Stimulated activated CD8-positive, alpha-beta memory T cell treated with anti-CD3 and anti-CD28 coated beads, Interleukin-12 subunit alpha, Interleukin-12 subunit beta, amount 100 ng/mL, for 24 hours (primary cell): ENCODE data around the gene C6orf141.

Source experiments
- DNase-seq: peaks from one replicate; pipeline ENCODE4 v3.0.0-alpha.2; 2020; ENCODE audit errors: extremely low read depth

C6orf141 gene

DNA sequence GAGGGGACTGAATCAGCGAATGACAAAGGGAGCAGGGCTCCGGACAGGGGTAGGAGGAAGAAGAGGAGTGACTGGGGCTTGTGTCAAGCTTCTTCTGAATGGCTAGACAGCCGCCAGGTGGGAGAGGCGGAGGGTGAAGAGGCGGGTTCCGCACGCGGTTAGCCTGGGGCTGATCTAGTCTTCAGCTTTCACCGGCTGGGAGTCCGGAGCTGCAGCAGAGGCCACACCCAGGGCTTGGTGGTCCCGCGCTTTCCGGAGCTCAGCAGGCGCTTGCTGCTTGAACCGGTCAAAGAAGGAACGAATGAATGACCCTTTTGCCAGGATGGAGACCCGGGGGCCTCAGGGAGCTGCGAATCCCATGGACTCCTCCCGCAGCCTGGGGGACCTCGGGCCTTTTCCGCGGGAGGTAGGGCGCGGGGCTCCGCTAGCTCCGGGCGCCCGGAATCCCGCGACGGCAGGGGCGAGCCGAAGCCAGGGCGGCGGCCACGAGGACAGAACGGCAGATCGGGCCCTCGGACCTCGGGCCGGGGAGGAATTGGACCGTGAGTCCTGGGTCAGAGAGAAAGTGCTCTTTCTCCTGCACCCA is at the start of gene C6orf141:
TSS of gene C6orf141 (plus strand) at position 177 of the 586 bp plus-strand sequence. CDS start at position 302, 125 bp downstream.
- DNase-seq = no peak

DNA sequence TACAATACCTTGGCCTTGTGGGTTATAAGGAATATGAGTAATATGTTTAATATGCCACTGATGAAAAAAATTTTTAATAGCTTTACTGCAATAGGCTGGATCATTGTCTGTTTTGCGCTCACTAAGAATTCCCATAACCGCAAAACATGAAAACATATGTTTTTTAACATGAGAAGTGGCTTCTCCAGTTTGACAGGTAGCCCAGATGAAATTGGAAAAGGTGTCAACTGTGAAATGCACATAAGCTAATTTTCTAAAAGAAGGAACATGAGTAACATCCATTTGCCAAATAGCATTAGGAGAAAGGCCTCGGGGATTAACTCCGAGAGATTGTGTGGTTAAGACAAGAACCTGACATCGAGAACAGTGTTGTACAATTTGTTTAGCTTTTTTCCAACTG is 45.8 kb upstream of the C6orf141 start:
- DNase-seq = no peak

DNA sequence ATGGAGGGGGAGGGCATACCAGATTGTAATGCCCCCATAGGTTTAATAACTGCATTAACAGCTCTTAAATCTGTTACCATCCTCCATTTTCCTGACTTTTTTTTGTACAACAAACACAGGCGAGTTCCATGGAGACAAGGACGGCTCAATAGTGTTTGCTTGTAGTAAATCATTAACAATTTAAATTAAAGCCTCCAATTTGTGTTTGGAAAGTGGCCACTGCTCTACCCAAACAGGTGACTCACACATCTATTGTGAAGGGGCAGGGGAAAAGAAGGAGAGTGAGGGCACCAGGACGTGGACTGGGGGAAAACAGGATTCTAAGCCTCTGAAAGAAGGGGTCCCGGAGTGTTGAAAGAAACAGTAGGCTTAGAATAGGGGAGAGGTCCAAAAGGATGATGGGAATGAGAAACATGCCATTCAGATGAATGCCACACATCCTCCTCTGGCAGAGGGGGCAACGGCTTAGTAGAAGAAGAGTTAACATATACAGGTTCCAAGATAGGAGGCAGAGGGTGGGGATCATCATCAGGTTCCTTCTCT is 43.8 kb upstream of the C6orf141 start:
- DNase-seq = no peak

DNA sequence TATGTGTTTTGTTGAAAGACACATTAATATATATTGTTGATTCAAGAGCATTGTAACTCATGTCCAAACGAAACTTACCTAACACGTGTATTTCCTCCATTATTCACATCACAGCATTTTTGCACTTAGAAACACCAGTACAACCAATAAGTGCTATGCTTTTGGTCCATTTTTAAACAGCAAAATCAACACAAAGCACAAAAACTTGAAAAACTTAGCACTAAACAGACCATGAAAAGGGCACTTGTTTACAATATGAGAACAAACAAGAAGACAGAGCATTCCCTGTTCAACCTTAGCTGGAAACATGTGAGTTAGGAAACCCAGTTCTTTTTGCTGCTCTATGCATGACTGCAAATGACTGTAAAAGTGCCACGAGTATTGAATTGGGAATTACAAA is 41.1 kb upstream of the C6orf141 start:
- DNase-seq = no peak

DNA sequence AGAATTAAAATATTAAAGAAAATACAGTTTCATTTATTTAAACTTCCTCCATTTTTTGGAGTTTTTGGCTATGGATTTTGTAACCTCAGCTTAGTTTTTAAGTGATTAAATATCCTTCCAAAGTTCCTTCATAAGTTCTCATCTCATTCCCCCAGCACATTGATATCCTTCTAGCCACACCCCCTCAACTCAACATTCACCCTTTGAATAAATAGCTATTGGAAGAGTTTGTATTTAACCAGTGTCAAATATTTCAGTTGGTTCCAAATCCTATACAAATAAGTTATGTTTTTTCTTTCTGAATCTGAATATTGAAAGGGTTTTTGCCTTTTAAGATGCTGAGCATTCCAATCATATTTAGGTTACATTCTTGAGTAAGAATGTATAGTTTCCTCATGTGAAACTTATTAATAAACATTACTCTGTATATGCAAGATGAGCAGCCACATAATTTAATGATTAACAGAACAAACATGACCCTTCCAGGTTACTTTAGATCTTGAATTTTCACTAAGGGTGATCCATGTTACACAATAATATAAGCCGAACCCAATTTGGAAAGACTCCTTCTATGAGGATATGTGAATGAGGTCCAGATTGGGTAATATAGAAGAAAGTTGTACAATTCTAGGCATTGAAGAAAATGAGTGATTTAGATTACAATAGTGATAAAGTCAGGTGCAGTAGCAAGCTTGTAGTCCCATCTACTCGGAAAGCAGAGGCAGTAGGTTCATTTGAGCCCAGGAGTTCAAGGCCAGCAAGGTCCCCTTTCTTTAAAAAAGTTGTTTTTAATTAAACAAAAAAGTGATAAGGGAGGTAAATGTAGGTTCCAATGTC is 37.1 kb upstream of the C6orf141 start:
- no peak for DNase-seq

DNA sequence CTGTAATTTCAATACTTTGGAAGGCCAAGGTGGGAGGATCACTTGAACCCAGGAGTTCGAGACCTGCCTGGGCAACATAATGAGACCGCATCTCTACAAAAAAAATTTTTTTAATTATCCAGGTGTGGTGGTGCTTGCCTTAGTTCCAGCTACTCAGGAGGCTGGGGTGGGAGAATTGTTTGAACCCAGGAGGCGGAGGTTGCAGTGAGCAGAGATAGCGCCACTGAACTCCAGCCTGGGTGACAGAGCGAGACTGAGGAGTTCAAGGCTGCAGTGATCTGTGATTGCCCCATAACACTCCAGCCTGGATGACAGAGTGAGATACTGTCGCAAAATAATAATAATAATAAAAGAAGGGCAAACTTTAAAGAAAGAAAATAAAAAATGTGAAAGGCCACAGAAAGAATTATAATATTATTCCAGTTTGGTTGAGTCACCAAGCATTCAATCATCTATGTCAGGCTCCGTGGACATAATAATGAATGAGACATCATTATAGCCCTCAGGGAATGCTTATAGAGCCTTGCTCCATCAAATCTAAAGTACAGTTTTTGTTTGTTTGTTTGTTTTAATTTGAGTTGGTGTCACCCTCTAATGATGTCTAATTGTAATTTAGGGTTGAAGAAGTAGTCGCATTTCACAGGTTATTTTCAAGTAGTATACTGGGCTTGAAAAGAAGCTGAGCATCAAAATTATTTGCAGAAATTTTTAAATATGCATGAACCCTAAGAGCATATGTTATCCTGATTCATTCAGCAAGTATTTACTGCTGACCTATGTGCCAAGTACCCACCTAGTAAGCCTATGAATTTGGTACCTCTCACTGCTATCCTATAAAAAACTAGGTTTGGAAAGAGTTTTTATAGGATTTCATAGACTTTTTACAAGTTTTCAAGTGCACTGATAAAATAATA is 35.6 kb upstream of the C6orf141 start:
- DNase-seq = no peak

DNA sequence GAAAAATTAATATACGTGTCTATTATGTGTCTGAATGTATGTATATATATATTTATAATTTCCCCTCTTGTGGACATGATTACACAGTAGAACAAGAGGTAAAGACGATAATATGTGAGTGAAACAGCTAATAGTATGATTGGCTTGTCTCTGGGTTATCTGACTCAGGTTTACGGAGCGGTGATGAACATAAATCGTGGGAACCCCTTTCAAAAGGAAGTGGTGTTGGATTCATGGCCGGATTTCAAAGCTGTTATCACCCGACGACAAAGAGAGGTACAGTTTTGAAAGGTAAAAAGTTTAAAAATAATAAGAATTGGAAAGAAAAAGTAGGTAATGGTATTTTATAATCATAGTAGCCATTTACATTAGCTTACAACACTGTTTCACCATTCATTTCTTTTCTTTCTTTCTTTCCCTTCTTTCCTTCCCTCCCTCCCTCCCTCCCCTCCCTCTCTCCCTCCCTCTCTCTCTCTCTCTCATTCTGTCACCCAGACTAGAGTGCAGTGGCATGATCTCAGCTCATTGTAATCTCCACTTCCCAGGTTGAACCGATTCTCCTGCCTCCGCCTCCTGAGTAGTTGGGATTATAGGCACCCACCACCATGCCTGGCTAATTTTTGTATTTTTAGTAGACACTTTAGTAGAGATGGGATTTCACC is 34.9 kb upstream of the C6orf141 start:
- DNase-seq = no peak

DNA sequence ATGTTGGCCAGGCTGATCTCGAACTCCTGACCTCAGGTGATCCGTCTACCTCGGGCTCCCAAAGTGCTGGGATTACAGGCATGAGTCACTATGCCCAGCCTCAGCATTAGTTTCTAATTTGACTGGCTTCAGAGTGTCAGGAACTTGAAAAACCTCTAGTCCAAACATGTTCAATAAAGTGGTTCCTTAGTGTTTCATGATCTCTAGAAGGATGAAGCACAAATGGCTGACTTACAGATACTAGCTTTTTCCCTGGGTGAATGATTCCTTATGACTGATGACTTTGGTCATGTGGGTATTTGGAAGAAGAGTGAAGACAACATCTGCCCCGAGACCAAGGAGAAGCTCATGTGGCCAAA is 34.3 kb upstream of the C6orf141 start:
- no peak for DNase-seq

DNA sequence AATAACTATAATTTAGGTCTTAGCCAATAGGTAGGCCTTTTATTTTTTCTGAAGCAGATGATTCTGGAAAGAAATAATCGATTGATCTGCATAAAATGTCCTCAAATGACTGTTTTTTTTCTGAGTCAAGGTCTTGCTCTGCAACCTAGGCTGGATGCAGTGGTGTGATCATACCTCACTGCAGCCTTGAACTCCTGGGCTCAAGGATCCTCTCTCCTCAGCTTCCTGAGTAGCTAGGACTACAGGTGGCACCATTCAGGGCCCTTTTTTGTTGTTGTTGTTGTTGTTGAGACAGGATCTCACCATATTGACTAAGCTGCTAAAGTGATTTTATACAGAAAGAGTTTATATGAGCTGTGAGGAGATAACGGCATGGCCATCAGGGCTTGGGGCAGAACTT is 32.5 kb upstream of the C6orf141 start:
- DNase-seq = no peak

DNA sequence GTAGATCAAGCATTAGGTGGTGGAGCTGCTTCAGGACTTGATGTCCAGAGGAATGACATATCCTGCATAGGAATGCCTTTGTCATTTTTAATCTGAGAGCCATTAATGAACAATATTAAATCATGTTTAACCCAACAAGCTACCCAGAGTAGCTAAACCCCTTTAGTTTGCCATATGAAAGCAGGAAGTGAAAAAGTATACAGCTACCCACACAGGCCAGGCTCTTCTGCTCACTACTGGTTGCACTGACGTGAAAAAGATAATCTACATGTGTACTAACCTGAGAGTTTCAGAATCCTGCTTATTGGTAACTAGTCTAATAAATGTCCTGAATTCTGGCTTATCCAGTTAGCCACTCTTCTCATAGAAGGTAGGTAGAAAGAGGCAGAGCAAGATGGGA is 30.8 kb upstream of the C6orf141 start:
- no peak for DNase-seq

DNA sequence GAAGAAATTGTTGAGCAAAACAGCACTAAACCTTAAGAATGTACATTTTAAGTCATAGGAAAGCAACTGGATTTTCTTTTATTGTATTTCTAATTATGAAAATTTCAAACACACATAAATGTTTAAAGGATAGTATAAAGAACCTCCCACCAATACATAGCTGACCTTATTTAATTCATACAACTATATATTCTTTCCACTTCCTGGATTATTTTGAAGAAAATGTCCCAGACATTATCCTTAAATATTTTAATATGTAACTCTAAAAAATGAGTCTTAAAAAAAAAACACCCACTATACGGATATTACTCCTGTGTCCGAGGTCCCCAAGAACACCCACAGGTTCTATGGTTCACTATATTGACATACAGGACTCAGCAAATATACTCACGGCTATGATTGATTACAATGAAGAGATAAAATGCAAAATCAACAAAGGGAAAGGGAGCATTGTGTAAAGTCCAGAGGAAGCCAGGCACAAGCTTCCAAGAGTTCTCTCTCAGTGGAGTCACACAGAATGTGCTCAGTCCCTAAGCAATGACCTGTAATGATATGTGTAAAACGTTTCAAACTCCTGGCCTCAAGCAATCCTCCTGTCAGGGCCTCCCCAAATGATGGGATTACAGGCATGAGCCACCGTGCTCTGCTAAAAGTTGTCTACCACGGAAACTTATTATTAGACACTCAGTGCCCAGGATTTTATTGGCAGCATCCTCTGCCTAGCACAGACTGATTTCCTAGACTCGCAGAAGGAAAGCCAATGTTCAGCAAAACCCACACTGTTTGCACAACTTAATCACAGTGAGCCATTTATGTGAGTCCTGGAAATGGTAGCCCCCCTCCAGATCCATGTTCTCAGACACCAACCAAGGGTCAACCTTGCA is 27.5 kb upstream of the C6orf141 start:
- no peak for DNase-seq

DNA sequence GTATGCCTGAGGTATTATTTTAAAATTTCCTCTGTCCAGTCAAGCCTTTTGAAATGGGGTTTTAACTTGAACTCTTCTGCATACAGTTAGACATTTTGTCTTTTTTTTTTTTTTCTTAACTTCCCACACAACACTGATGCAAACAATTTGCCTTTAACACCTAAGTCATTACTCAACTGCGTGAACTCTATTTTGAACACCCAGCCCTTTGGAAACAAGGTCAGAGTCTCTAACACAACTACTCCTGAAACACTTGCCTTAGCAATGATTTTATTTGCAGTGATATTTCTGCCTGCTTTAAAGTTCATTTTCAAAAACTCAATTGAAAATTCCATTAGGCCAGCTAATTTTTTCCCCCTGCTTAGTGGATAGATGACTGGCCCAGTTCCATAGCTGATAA is 26.6 kb upstream of the C6orf141 start:
- no peak for DNase-seq

DNA sequence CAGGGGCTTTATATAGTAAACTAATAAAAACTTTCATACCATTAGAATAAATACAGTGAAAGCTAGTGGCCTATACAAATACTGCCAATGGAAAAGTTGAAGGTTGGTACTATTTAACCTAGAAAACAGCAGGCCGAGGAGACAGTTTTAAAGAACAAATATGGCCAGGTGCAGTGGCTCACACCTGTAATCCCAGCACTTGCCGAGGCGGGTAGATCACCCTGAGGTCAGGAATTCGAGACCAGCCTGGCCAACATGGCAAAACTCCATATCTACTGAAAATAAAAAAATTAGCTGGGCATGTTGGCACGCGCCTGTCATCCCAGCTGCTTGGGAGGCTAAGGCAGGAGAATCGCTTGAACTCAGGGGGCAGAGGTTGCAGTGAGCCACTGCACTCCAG is 25.9 kb upstream of the C6orf141 start:
- no peak for DNase-seq

DNA sequence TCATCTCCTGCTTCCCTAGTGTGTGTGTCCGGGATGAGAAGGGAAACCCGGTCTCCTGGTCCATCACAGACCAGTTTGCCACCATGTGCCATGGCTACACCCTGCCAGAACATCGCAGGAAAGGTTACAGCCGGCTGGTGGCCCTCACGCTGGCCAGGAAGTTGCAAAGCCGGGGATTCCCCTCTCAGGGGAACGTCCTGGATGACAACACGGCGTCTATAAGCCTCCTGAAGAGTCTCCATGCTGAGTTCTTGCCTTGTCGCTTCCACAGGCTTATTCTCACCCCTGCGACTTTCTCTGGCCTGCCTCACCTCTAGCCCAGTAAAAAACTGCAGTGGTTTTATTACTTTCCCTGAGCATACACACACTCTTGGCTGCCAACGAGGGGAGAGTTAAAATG is 23.9 kb upstream of the C6orf141 start:
- DNase-seq = no peak

DNA sequence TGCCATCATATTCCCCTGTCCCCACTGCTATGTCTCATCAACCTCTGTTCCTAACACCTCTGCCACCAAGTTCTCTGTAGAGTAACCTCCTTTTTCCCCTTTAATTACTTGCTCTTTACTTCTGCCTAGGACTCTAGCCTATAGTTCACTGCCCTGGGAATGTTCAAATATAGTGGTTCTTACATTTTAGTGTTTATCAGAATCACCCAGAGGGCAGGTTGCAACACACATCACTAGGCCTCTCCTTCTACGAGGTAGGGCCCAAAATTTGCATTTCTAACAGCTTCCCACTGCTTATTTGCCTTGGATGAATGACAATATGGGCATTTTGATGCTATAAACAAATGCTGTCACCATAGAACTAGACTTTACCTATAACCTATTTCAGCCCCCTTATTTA is 23.1 kb upstream of the C6orf141 start:
- no peak for DNase-seq

DNA sequence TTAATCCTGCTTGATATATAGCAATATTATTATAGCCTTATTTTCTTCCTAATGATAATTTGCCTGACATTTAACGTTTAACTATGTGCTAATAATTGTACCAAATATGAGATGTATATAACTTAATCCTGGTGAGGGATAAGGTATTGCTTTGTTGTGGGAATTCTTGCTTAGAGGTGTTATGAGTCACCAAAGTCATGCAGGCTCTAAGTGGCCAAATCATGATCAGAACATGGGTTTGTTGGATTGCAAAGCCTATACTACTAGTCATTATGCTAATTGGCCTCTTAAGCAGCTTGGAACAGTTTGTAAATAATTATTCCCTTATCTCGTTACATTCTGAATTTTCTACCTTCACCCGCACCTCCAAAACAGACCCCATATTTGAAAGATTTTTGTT is 21.9 kb upstream of the C6orf141 start:
- DNase-seq = no peak

DNA sequence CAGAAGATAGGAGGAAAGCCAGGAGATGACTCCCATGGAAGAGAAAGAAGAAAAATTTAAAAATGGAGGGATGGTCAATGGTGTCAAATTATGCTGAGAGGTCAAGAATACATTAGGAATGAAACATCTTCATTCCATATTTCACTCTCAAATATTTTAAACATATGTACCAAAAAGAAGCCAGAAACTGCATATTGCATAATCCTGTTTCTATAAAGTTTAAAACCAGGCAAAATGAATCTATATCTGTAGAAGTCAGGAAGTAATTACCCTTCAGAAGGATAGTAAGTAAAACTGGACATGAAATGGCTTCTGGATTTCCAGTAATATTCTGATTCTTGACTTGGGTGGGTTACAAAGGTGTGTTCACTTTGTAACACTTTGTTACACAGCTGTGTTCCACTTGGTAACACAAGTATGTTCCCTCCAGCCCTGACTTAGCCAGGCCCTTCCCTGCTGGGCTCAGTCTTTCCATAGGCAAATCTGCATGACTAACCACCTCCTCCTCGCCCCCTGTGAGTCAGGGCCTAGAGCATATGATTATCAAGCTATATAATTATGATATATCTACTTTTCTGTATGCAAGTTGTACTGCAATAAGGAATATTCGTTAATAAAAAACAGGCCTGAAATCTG is 20.2 kb upstream of the C6orf141 start:
- DNase-seq = no peak

DNA sequence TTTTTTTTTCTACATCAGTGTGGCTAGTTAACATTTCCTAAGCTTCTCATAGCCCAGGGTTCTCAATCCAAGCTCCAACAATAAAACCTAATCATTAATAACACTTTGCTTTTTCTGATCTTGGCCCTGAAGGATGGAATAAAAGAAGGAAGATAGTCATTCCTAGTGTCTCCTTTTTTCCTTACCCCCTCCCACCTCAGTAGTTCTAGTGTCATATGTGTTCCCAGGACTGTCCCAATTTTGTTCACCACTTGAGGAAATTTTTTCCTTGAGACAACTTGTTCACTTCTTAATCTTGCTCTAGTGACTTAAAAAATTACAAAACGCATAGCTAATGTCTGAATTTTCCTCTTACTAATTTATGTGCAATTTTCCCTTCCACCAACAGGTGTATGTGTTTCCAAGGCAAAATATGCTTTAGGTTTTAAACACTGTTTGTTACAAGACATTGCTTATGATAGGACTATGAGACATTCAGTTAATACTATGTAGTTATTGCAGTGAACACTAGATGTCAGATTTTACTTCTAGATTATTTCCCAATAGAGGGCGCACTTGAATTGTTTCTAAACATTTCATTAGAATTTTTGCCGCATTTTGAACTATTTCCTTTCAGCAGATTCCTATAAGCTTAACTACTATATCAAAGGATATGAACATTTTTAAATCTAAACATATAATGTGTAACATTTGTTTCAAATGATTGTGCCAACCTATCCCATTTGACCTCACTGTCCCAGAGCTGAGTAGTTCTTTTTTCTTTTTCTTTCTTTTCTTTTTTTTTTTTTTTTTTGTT is 18.5 kb upstream of the C6orf141 start:
- DNase-seq = no peak

DNA sequence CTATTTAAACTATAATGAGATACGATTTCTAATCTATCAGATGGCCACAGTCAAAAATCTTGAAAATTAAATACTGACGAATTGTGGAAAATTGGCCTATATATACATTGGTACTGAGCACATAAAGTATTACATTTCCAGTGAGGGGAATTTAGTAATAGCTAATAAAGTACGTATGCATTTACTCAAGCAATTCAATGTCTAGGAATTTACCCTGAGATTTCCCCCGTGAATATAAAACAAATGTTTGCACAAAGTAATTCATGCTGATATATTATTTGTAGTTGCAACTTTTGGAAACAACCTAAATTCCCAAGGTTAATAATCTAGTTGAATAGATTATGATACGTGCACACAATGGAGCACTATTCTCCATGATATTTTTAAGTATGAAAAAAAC is 14.7 kb upstream of the C6orf141 start:
- DNase-seq = no peak
